ENCODE data around the gene HAPLN3.

- TF ChIP-seq ZNF274 (IDR thresholded peaks at IDR 0.05; ENCODE audit: low read depth, low read length) (no peak), SUZ12 (IDR thresholded peaks at IDR 0.05; ENCODE audit: extremely low read depth, insufficient read depth, insufficient read length) (no peak), YY1 (IDR thresholded peaks at IDR 0.05; ENCODE audit: insufficient read depth, insufficient read length) (no peak)
Observed at GRCh38 chr15:88859550-88859949, 35.8 kb downstream of the HAPLN3 start.
